OCI-LY1 (cell line): Measurements from ENCODE around the gene CNTNAP5.

Experiments used
- CTCF ChIP-seq: fragments of 200-600 bp; sonication (generic), shearing (Covaris generic); IDR thresholded peaks from 2 replicates; pipeline ENCODE4 v1.5.1; 2017; ENCODE audit warnings: mild to moderate bottlenecking, antibody characterized with exemption, low read length, moderate library complexity, mixed read lengths
- EZH2 ChIP-seq: fragments of 200-600 bp; sonication (generic), shearing (Covaris generic); IDR thresholded peaks from 2 replicates; pipeline ENCODE4 v1.8.0; 2017; ENCODE audit warnings: borderline replicate concordance, mixed run types, mild to moderate bottlenecking, antibody characterized with exemption, low read length, moderate library complexity, mixed read lengths

- TF ChIP-seq CTCF, result no peak
- no peak for TF ChIP-seq EZH2
Measured at GRCh38 chr2:124501575-124502152, 476.6 kb downstream of the CNTNAP5 start.
